GM21423 (cell line): ENCODE data around the gene SEMA5A.
"Not testable (repeated sequence)": the region's sequence is repeated elsewhere in the genome, so short reads cannot be mapped to it uniquely, and the experiment has no call there.

Source experiments
- ATAC-seq: cut with Tn5 transposase; IDR thresholded peaks from one replicate; pipeline ENCODE4 v1.9.1; 2021; ENCODE audit warnings: mild to moderate bottlenecking, moderate library complexity; ENCODE audit not compliant: unreplicated experiment

SEMA5A gene

DNA sequence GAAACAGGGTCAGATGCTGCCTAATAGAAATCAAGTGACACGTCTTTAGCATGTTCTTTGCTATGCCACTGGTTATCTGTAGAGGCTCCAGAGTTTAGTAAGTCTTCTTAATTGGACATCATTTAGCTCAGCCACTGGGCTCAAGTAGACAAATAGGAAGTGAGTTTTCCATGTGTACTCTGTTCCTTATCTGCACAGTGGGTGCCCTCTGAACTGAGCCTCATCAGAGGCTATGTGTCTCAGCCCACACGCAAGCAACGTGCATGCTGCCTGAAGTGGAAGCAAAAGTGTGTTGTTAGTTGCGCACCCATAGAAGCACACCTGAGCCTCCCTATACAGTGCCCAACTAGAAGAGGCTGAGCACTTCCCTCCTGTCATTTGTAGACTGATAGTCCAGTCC is 134.7 kb downstream of the SEMA5A start:
- no peak for ATAC-seq

DNA sequence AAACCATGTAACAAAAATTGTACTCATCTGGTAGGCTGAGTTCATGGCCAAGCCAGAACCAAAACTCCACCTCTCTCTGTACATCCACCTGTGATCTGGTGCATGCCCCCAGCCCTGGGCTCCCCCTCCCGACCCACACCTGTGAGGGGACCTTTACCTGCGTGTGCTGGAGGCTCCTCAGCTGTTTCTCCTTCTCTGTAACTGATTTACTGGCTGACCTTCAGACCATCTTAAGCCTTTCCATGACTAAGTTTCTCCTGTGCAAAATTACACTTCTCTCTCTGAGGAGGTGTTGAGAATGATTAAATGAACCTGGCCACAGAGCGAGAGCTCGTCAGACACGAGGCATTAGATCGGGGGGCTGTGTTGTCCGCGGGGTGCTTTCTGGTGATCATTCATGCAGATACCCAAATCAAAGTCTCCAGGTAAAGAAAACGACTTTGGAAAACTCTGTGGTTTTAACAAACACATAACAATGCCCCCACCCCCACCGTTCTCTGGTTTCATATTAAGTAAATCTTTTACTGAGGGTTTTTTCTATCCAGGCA is 136.4 kb downstream of the SEMA5A start:
- peak; percentile 44 for ATAC-seq

DNA sequence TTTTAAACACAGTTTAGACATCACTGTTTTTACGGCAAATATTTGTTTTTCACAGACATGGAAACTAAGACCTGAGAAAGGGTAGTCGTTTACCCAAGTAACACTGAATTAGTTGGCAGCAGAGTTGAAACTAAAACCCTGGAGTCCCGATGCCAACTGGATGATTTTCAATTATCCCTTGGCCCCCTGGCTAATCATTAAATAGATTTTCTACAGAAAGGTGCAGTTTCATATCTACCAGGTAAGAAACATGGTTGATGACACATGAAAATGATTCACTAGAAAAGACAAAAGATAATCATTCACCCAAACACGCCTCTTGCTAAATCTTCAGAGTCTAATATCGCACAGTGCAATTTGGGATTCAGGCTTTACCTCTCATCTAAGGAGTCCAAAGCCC is 136.9 kb downstream of the SEMA5A start:
- ATAC-seq, result peak; percentile 28

DNA sequence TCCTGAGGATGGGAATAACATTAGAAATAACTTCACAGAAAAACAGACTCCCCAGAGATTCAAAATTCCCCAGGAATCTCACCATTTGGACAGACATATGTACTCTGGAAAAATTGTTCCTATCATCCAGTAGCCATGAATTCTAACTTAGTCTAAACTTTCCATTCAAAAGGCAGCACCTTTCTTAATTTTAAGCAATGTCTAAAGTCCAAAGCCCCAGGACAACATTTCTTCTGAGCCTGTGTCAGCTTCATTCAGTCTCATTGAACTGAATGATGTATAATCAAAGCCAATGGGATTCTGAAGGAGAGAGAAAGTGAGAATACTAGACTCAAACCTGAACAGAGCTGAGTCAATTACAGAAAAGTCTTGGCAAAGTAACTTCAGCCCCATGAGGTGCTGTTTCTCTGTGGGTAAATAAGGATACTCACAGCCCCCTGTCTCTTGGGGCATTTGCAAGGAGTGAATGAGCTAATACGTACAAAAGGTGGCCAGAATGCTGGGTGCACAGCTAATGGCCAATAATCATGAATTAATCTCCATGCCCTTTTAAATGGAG is 140.6 kb downstream of the SEMA5A start:
- ATAC-seq, result no peak

DNA sequence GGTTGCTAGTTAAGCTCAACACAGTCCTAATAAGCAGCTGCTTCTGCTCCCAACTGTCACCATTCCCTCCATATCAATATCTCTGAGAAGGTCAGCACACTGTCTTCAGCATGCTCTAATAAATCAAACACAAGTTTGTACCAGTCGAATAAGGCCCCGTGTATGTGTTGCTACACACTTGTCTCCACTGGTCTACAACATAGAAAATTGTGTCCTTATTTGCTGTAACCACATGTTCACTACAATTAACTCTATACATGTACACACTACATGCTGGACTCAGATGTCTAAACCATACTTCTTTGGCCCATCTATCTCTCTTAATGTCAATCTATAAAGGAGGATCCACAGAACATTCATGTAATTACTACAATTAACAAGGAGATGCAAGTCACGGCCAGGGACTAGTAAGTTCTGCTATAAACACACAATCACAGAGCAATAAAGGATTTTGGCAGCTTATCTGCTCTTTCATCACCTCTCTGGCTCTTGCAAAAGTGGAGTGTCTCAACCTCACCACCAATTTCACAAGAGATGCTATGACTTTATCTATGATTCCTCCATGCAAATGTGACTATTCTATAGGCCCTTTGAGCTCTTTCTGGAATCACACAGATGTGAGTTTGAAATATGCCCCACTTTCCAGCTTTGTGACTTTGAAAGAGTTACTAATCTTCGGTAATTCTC is 143.9 kb downstream of the SEMA5A start:
- no peak for ATAC-seq

DNA sequence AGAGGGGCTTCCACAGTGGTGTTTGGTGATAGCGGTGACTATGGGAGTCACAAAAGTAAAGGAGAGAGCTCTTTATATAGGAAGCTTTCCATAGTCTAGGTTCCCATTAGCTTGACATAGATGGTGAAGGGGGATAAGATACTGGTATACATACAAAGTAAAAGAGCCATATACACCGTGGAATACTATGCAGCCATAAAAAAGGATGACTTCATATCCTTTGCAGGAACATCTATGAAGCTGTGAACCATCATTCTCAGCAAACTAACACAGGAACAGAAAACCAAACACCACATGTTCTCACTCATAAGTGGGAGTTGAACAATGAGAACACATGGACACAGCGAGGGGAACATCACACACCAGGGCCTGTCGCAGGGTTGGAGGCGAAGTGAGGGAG is 146.1 kb downstream of the SEMA5A start:
- ATAC-seq, result not testable (repeated sequence)

DNA sequence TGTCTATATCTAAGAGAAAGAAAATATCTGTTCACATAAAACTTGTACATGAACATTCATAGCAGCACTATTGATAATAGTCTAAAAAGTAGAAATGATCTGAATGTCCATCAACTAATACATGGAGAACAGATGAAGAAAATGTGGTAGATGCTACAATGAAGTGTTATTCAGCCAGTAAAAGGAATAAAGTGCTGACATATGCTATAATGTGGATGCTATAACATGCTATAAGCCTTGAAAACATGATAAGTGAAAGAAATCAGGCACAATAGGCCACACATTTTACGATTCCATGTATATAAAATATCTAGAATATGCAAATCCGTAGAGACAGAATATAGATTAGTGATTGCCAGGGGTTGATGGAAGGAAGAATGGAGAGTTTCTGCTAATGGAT is 146.8 kb downstream of the SEMA5A start:
- ATAC-seq, result no peak

DNA sequence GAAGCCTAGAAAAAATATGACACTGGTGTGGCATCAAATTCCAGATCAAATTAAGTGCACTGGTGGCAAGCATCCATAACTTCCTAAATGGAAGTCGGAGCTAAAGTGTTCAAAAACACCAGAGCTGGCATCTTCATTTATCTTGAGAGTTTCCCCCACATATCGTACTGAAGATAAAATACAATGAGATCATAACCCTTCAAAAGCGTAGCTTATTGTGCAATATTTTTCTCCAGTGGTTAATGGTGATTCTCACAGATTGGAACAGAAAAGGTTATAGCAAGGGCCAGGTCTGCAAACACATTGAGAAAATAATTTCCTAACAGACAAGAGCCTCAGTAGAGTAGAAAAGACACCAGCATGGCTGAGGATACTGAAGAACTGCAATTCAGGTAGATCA is 147.6 kb downstream of the SEMA5A start:
- ATAC-seq, result no peak

DNA sequence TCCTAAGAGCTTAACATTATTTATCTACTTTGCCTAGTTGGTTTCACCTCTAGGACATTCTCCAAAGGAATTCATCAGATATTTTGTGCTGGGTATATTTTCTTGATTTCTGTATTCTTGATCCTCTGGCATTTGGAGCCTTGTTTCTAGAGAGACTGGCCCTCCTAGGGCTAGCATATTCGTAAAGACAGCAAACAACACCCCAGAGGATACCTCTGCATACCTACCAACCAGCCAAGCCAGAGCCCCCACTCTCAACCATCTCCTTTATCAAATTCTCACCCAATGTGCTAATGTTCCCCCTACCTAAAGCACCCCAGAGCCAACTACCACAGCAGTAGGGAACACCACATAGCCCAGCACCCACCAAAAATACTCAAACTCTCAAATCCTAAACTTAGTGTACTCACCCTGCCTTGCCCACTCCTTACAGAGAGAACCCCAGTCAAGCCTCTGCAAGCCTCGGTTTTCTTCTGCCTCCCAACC is 149.5 kb downstream of the SEMA5A start:
- no peak for ATAC-seq

DNA sequence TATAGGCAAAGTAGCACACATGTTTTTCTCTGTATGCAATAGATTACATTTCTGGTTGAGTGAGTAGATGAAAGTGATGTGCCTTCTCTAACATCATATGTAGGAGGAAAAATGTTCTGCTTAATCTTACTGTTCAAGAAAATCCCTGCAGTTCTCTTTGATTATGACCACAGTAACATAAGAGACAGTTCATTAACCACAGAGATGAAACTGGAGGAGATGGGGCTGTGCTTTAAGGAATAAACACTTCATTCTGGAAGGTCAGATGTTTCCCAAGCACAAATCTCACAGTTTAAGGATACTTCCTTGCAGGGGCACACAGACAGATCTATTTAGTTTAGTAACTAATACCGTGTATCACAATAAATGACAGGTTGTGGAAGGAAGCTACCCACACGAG is 150.2 kb downstream of the SEMA5A start:
- no peak for ATAC-seq

DNA sequence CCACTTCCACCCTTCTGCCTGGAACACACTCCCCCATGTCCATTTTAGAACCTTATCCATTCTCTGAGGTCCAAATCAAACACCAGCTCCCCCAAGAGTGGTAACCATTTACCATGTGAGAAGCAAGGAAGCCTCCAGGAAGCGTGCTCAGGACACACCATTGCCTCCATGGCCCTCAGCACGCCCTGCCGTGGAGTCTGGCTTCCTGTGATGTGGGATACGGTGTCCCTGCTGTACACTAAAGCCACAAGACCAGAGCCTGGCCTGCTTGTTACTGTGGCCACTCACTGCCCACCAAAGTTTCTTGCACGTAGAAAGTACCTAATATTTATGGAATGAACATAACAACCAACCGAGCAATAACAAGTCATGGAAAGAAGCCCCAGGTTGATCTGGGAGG is 151.7 kb downstream of the SEMA5A start:
- ATAC-seq, result no peak

DNA sequence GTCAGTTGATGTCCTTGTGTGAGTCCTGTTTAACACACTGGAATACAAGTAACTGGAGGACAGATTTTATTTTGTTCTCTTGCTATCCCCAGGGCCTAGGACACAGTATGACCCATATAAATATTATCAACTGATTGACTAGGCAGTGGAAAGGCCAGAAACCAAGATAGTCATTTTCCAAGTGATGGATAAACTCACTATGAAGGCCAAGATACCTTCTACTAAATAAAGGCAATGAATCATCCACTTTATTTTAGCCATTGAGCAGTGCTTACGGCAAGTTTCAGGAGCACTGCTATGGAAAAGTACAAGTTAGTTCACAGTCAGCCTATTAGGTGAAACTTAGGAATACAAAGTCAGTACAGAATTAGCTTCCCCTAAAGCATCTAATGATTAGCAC is 153.2 kb downstream of the SEMA5A start:
- ATAC-seq, result no peak

DNA sequence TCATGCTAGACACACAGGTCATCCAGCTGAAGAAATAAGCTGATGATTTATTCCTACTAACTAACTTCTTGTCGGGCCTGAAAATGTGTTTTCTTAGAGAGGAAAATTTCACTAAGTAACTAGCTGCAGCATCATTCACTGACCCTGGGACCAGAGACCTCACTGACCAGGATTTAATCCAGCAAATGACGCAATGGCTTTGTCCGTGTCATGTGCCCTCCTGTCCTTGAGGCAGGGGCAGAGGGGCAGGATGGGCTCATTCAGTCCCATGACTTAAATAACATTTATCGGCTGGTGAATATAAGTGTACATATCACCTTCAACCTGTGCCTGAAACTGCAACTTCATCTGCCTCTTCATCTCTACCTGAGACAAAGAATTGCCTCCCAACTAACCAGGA is 154.8 kb downstream of the SEMA5A start:
- no peak for ATAC-seq

DNA sequence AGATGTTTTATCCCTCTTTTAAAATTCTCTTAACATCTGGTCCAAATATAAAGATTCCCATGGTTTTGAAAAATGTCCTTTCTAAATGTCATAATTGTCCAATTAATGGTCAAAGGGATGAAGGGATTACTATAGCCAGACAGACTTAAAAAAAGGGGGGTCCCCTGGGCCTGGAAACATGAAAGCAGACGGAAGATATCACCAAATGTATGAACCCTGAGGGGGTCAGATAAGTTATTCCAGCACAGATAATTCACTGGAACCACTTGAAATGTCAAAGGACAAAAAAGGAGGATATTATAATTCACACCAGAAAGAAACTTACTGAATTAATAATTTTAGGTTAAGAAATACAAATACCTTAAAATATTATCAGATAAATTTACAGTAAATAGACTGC is 155.8 kb downstream of the SEMA5A start:
- no peak for ATAC-seq

DNA sequence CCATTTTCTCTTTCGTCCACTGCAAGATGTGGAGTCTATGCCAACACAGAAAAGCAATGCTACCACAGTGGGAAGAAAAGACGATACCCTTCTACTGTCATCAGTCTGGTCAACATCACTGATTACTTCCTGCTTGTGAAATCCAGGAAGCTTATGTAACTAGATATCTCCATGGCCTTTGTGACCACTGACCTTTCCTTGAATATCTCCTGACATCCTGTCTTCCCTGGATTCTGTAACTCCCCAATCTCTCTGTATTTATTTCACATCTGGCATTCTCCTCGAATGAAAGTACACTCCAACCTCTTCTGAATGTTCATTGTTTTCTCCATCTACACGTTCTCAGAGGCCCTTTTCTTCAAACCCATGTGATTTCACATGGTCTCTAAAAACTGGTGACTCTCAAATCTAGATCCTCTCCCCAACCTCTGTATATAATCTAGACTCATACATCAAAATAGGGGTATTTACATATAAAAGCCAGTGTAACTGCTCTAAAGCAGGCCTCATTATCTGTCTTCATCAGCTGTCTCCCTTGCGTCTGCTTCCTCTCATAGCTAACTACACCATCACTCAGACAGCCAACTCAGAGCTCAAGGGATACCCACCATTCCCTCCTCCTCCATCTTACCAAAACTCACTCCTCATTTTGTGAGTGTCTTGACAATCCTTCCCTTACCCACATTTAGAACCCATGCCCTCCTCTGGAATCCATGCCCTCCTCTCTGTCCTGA is 156.8 kb downstream of the SEMA5A start:
- no peak for ATAC-seq

DNA sequence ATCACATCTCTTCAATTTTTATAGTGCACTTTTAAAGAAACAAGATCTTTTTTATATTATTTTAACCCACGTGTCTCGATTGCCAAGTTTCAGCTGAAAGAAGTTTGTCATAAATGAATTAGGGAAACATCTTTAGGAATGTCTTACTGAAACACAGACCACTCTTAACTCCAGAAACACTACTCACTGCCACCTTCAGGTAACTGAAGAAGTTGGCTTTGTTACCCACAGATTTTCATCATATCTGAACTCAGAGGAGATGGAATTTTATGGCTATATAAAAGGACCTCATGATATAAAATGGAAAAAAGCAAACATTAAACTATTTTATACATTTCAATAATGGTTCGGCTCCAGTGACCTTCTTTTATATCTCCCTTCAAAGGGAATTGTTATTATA is 158.0 kb downstream of the SEMA5A start:
- no peak for ATAC-seq

DNA sequence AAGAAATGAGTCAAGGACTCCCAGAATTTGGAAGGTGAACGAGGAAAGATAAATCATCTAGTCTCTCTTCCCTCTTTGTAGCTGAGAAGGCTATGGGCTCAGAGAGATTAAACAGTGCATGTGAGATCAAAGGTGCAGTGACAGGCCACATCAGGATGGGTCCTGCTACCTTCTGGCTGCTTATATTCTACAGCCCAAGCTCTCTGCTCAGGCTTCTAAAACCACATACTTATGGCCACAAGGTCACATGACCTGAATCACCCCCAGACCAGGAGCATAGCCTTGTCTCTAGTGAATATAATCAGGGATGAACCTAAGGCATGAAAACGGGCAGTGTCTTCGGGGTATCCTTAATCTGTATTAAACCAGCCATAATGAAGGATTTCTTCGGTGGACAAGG is 158.9 kb downstream of the SEMA5A start:
- ATAC-seq, result no peak

DNA sequence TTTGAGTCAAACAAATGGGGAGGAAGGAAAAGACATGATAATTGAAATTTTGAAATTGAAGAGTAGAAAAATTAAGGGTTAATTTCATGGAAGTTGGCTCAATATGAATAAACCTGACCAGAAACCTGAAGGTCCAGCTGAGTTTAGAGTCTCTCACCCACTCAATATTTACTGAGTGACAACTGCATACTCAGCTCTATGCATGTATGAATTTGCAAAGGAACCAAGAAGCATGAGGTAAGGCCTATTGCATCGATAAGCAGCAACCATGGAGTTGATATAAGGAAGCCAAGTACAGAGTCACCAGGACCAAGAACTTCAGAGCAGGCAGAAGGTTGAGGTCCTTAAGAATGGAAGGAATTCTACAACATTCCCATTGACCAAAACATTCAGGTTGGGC is 163.4 kb downstream of the SEMA5A start:
- no peak for ATAC-seq

DNA sequence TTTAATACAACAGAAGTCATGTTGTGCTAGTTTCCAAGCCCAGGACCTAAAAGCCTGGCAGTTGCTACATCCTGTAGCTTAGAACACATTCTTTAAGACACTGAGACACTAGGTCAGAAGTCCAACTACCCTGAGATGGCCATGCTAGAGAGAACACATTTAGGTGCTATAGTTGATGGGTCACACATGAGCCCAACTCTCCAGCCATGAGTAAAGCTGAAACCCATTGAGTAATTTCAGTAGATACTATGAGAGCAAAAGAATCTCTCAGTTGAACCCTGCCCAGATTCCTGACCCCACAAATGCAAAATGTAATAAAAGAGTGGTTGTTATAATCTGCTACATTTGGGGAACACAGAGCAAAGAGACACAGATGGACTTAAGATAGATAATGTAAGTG is 164.4 kb downstream of the SEMA5A start:
- ATAC-seq, result peak; percentile 46

DNA sequence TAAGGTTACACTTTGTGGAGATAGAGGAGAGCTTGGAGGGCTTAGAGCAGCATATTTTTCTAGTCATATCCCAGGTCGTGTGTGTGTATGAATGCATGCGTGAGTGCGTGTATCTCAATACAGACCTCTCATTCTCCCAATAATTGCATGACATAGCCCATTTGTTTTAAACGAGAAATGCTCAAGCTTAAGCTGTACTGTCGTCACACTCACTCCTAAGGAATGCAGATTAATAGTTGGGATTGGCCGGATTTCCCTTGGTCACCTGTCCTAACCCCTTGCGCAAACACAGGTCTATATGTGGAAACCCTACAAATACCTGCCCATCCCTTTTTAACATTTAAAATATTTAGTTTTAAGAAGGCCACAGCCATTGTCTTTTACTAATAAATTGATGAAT is 165.8 kb downstream of the SEMA5A start:
- no peak for ATAC-seq

DNA sequence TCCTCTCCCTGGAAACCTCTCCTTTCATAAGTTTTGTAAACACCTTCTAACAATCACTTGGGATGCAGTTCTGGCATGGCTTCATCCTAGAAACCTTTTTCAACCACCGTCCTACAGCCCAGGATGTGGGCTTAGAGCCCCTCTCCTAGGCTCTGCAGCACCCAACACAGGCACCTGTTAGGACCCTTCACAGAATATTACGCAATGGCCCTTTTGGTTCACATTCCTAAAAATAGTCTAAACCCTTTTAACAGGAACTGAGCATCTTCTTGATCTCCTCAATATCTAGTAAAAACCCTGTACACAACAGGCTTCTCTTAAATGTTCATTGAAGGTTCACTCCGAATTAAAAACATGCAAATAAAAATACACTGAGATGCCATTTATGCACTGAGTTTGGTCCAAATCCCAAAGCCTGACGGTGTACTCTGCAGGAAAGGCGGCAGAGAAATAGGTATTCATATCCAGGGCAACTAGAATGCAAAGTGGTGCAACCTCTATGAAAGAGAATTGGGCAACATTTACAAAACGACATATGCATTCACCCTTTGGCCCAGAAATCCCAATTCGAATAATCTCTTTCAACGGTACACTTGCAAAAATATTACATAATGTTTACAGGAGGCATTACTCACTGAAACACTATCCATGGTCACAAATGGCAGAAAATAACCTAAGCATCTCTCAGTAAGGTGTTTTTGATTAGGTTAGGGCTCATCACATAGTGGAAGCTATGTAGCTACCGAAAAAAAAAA is 169.3 kb downstream of the SEMA5A start:
- ATAC-seq, result no peak
